SK-N-SH (cell line): ENCODE results near the gene ARID1B. TPM values are rescaled to one million over a fixed set of nuclear protein-coding genes. Genes with fewer than 3 reads are reported as not detected.

Source experiments
- CTCF ChIA-PET: fragments of 300-600, 350-600 bp; formaldehyde crosslinking; extraction: SDS; loops from one replicate; lab custom pipeline; 2021; lab: Yijun Ruan, JAX
- POLR2A ChIA-PET: fragments of 350-600 bp; sonication (Branson Sonifier 250); formaldehyde crosslinking; extraction: SDS; loops from one replicate; lab custom pipeline; 2020; ENCODE audit warnings: antibody characterized with exemption, inconsistent platforms; lab: Yijun Ruan, JAX
- DNase-seq: peaks from one replicate; pipeline ENCODE4 v3.0.0; 2012
- H2AFZ ChIP-seq: fragments of 200-600 bp; sonication (generic); 2 replicates; pipeline ENCODE4 v1.8.1; 2016; ENCODE audit warnings: antibody characterized with exemption, mild to moderate bottlenecking, low read depth
- H3F3A ChIP-seq: fragments of 200-600 bp; sonication (generic); replicated peaks from 2 replicates; pipeline ENCODE3; 2016; ENCODE audit warnings: antibody characterized with exemption, mild to moderate bottlenecking; ENCODE audit not compliant: insufficient read depth
- H3K27ac ChIP-seq, 2 experiments: fragments of 200-500 bp in 1 of 2; fragments of 200-600 bp in 1 of 2; sonication (Bioruptor generic) in 1 of 2; sonication (generic), shearing (Covaris generic) in 1 of 2; 2 replicates each; pipeline versions ENCODE4 v1.5.1 to v1.6.1; 2014 to 2016; ENCODE audit warnings: low read depth in 2 of 2, inconsistent platforms in 1 of 2, low read length in 1 of 2, mild to moderate bottlenecking in 1 of 2, mixed read lengths in 1 of 2
- H3K27me3 ChIP-seq: fragments of 200-600 bp; sonication (generic), shearing (Covaris generic); 2 replicates; pipeline ENCODE4 v1.6.1; 2016; ENCODE audit warnings: mixed run types; ENCODE audit not compliant: insufficient read depth
- H3K36me3 ChIP-seq, 2 experiments: fragments of 200-500 bp in 1 of 2; fragments of 200-600 bp in 1 of 2; sonication (Bioruptor generic) in 1 of 2; sonication (generic) in 1 of 2; replicated peaks in 1 of 2; 2 replicates each; pipeline versions ENCODE3 to v1.5.1; 2014 to 2016; ENCODE audit warnings: low read length in 1 of 2, mild to moderate bottlenecking in 1 of 2; ENCODE audit not compliant: insufficient read depth in 2 of 2, control insufficient read depth in 1 of 2
- H3K4me1 ChIP-seq, 2 experiments: fragments of 200-500 bp in 1 of 2; fragments of 200-600 bp in 1 of 2; sonication (Bioruptor generic) in 1 of 2; sonication (generic), shearing (Covaris generic) in 1 of 2; 2 replicates each; pipeline versions ENCODE4 v1.5.1 to v1.6.1; 2014 to 2016; ENCODE audit warnings: low read depth in 1 of 2, low read length in 1 of 2, mixed run types in 1 of 2; ENCODE audit not compliant: insufficient read depth in 2 of 2, control insufficient read depth in 1 of 2
- H3K4me2 ChIP-seq: fragments of 200-600 bp; sonication (generic), shearing (Covaris generic); 2 replicates; pipeline ENCODE4 v1.6.1; 2017; ENCODE audit warnings: mixed run types
- H3K4me3 ChIP-seq, 2 experiments: fragments of 200-500 bp in 1 of 2; fragments of 200-600 bp in 1 of 2; sonication (Bioruptor generic) in 1 of 2; sonication (generic), shearing (Covaris generic) in 1 of 2; 2 replicates each; pipeline versions ENCODE4 v1.5.1 to v1.8.1; 2014 to 2016; ENCODE audit warnings: low read depth in 2 of 2, inconsistent platforms in 1 of 2, low read length in 1 of 2, mild to moderate bottlenecking in 1 of 2, mixed read lengths in 1 of 2, moderate library complexity in 1 of 2
- H3K79me2 ChIP-seq: fragments of 200-600 bp; sonication (generic); 2 replicates; pipeline ENCODE4 v1.8.1; 2017; ENCODE audit warnings: mild to moderate bottlenecking; ENCODE audit not compliant: insufficient read depth
- H3K9ac ChIP-seq: fragments of 200-600 bp; sonication (generic); 2 replicates; pipeline ENCODE4 v1.6.1; 2017; ENCODE audit warnings: mixed run types
- H3K9me2 ChIP-seq: fragments of 200-600 bp; sonication (generic); 2 replicates; pipeline ENCODE4 v1.6.1; 2017; ENCODE audit warnings: mixed run types
- H3K9me3 ChIP-seq: fragments of 200-600 bp; sonication (generic); 2 replicates; pipeline ENCODE4 v1.6.1; 2017; ENCODE audit warnings: mixed run types, mild to moderate bottlenecking, moderate library complexity
- H4K20me1 ChIP-seq: fragments of 200-600 bp; sonication (generic); 2 replicates; pipeline ENCODE4 v1.6.1; 2017; ENCODE audit warnings: mild to moderate bottlenecking, mixed run types; ENCODE audit not compliant: insufficient read depth
- CHD2 ChIP-seq: fragments of 150-350 bp; IDR thresholded peaks from 2 replicates; pipeline ENCODE4 v1.6.1; 2018; ENCODE audit warnings: low read length; ENCODE audit not compliant: partially characterized antibody
- ELF1 ChIP-seq: IDR thresholded peaks from 2 replicates; pipeline ENCODE4 v1.4.0; 2012
- EP300 ChIP-seq, 2 experiments: IDR thresholded peaks; 2 replicates each; pipeline versions ENCODE4 v1.4.0 to v1.6.1; 2012; ENCODE audit warnings: borderline replicate concordance in 1 of 2, low read depth in 1 of 2, low read length in 1 of 2
- EZH2phosphoT487 ChIP-seq: fragments of 200-600 bp; sonication (generic); IDR thresholded peaks from 2 replicates; pipeline ENCODE4 v1.6.1; 2017; ENCODE audit warnings: low read depth, mixed run types, mild to moderate bottlenecking, antibody characterized with exemption, moderate library complexity, borderline replicate concordance
- FOSL2 ChIP-seq: IDR thresholded peaks from 2 replicates; pipeline ENCODE4 v1.4.0; 2012; ENCODE audit warnings: low read depth, mild to moderate bottlenecking, moderate library complexity, borderline replicate concordance
- FOXM1 ChIP-seq: IDR thresholded peaks from 2 replicates; pipeline ENCODE4 v1.4.0; 2012; ENCODE audit warnings: low read depth, mild to moderate bottlenecking
- GABPA ChIP-seq: IDR thresholded peaks from 2 replicates; pipeline ENCODE4 v1.4.0; 2012; ENCODE audit warnings: low read depth, mild to moderate bottlenecking
- GATA2 ChIP-seq: sonication (generic); formaldehyde crosslinking; IDR thresholded peaks from 2 replicates; pipeline ENCODE4 v1.5.0; 2020; ENCODE audit warnings: mild to moderate bottlenecking, missing genetic modification reagents
- PBX3 ChIP-seq: IDR thresholded peaks from 2 replicates; pipeline ENCODE4; 2012
- REST ChIP-seq: IDR thresholded peaks from 2 replicates; pipeline ENCODE4 v1.6.1; 2012; ENCODE audit warnings: mild to moderate bottlenecking, low read depth, low read length, moderate library complexity
- RXRA ChIP-seq: IDR thresholded peaks from 2 replicates; pipeline ENCODE4 v1.4.0; 2012; ENCODE audit warnings: low read depth, mild to moderate bottlenecking, borderline replicate concordance
- SMC3 ChIP-seq: IDR thresholded peaks from 2 replicates; pipeline ENCODE4 v1.6.1; 2012; ENCODE audit warnings: low read depth, low read length, improper control_type of control experiment
- TAF1 ChIP-seq: IDR thresholded peaks from 2 replicates; pipeline ENCODE4 v1.6.1; 2012; ENCODE audit warnings: low read depth, mild to moderate bottlenecking, low read length, moderate library complexity, borderline replicate concordance
- TEAD4 ChIP-seq: IDR thresholded peaks from 2 replicates; pipeline ENCODE4 v1.4.0; 2012; ENCODE audit warnings: mild to moderate bottlenecking, borderline replicate concordance; ENCODE audit not compliant: insufficient read depth
- YY1 ChIP-seq: IDR thresholded peaks from 2 replicates; pipeline ENCODE4 v1.4.0; 2012; ENCODE audit warnings: low read depth, mild to moderate bottlenecking
- WGBS: methylation state at CpG from one replicate; pipeline ENCODE4 v1.1.6; 2017; ENCODE audit warnings: low lambda C conversion rate; 5-methylcytosine and 5-hydroxymethylcytosine counted together
- polyA plus RNA-seq, 3 experiments: library from polyadenylated mRNA; depleted of rRNA; stranded (reverse); fragments of >200 nt; gene quantifications; 2 replicates each; pipeline ENCODE4 v1.2.3, GENCODE V29; 2012
- TF ChIP-seq, protein P1 (sequence below): IDR thresholded peaks from 2 replicates; pipeline ENCODE4 v1.4.0; 2012; ENCODE audit warnings: low read depth

The ARID1B gene
- polyA plus RNA-seq, 1 of the 3 experiments (the other 2 are of a cell fraction), result 13.6 TPM

- peak; percentile 58 for DNase-seq
- Histone ChIP-seq H3K79me2 (no peaks in the 10 kb centered on the region), H3K36me3 (no peaks in the 10 kb centered on the region), H3K4me1 (peaks cover 0 to 26% of the 10 kb centered on the region in 2 experiments; a peak in 1 of 4 replicates), H3F3A (peaks cover 3% of the 10 kb centered on the region), H4K20me1 (no peaks in the 10 kb centered on the region), H3K27ac (no peak overlapping the region), H3K9me2 (no peaks in the 10 kb centered on the region), H3K4me2 (no peak overlapping the region), H3K9me3 (no peaks in the 10 kb centered on the region), H3K27me3 (no peaks in the 10 kb centered on the region), H3K9ac (no peak overlapping the region), H2AFZ (no peak overlapping the region), H3K4me3 (no peak overlapping the region)
- 97% methylated on average over 25 of the region's 26 CpGs for WGBS
- CTCF ChIA-PET, result no interaction called here
- no peak for TF ChIP-seq FOSL2
- no peak for TF ChIP-seq SMC3
- no peak for TF ChIP-seq YY1
- no peak for TF ChIP-seq GATA2 (CRISPR knock-in tag)
- TF ChIP-seq RXRA, result no peak
- TF ChIP-seq PBX3, result no peak
- TF ChIP-seq EZH2phosphoT487, result no peak
- TF ChIP-seq, protein P1, sequence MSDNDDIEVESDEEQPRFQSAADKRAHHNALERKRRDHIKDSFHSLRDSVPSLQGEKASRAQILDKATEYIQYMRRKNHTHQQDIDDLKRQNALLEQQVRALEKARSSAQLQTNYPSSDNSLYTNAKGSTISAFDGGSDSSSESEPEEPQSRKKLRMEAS, result no peak
- no peak for TF ChIP-seq ELF1
- TF ChIP-seq REST, result no peak
- POLR2A ChIA-PET, result no interaction called here
Observed at GRCh38 chr6:157224951-157225574, 447.9 kb downstream of the ARID1B start.

DNA sequence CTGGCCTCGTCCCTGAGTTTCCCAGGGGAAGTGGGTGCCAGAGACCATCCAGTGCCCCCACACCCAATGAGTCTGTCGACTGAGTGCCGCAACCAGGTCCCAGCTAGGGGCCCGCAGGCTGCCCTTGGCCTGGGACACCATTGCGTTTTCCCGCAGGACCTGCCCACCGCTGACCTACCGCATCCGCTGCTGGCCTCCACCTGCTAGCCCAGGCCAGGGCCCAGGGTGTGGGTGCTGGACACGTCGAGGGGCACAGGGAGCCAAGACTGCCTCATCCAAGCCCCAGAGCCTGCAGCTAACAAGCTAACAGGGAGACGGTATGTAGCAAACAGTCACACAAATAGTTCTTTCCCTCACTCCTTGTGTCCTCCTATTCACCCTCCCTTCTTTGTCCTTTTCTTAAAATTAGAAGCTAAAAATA, 448.4 kb downstream of the ARID1B start:
- DNase-seq, result no peak
- POLR2A ChIA-PET, result no interaction called here
- H4K20me1 ChIP-seq, result no peaks in the 10 kb centered on the region
- no peaks in the 10 kb centered on the region for H3K79me2 ChIP-seq
- H3K27ac ChIP-seq, result no peak overlapping the region
- no peaks in the 10 kb centered on the region for H3F3A ChIP-seq
- WGBS, result 90% methylated on average over 2 of the region's 12 CpGs
- CTCF ChIA-PET, result interaction anchor here (1.4 kb wide), 1 partner anchor 50 kb away, joined by 8 read pairs; no protein-coding TSS in a partner anchor
- H3K4me1 ChIP-seq, result peaks cover 0 to 28% of the 10 kb centered on the region in 2 experiments; a peak in 1 of 4 replicates
- H3K4me3 ChIP-seq, result no peak overlapping the region
- no peaks in the 10 kb centered on the region for H3K9me2 ChIP-seq
- H3K27me3 ChIP-seq, result no peaks in the 10 kb centered on the region
- no peak overlapping the region for H2AFZ ChIP-seq
- no peaks in the 10 kb centered on the region for H3K9me3 ChIP-seq
- H3K4me2 ChIP-seq, result no peak overlapping the region
- no peaks in the 10 kb centered on the region for H3K36me3 ChIP-seq
- no peak overlapping the region for H3K9ac ChIP-seq
- TF ChIP-seq RXRA, result no peak
- no peak for TF ChIP-seq GABPA
- TF ChIP-seq PBX3, result no peak
- no peak for TF ChIP-seq TEAD4
- no peak for TF ChIP-seq EZH2phosphoT487
- no peak for TF ChIP-seq FOXM1
- no peak for TF ChIP-seq TAF1
- no peak for TF ChIP-seq REST
- TF ChIP-seq EP300 (IDR thresholded peaks at IDR 0.05; ENCODE audit: borderline replicate concordance in 1 of 2, low read depth in 1 of 2, low read length in 1 of 2), result no peak
- TF ChIP-seq CHD2, result no peak
